Measurements from ENCODE around the gene LRRC43. TPM values are rescaled to one million over a fixed set of nuclear protein-coding genes. Genes with fewer than 3 reads are reported as not detected.

LRRC43 gene
- total RNA-seq, 2 experiments from 2014 or later, result not detected

DNA sequence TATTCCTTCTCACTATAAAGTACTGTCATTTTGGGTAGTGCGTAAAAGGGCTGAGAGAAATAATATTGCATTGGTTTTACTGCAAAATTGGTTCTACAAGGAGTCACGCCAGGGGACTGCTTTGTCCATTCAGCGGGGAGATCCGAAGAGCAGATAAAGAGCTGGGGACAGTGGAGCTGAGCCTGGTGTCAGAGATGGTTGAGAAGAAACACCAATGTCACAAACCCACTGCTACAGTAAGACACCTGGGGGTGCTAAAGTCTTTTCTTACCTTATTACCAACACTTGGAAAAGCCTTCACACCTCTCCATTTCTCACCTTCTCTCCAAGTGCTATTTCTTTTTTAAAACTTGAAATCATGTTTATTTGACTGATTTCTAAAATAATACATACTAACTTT is 23.0 kb upstream of the LRRC43 start:
- intact Hi-C loops (cut with micrococcal nuclease; ENCODE audit: unreplicated experiment), result no loop called here
- no TSS peak for BruUV-seq (replicated peaks)
- Histone ChIP-seq H2AFZ (ENCODE audit: low read length) (no peak overlapping the region), H4K20me1 (ENCODE audit: insufficient read depth, low read length) (no peaks in the 10 kb centered on the region), H3K4me1 (ENCODE audit: insufficient read depth, low read length, poor library complexity, severe bottlenecking) (no peaks in the 10 kb centered on the region), H3K27ac (ENCODE audit: low read depth, low read length, poor library complexity, severe bottlenecking) (no peak overlapping the region), H3K4me2 (ENCODE audit: low read length) (no peak overlapping the region), H3K9me2 (ENCODE audit: insufficient read depth, low read length) (no peaks in the 10 kb centered on the region), H3K79me2 (ENCODE audit: insufficient read depth, low read depth, low read length) (no peaks in the 10 kb centered on the region), H3K36me3 (ENCODE audit: insufficient read depth, low read length) (no peaks in the 10 kb centered on the region), H3K9me3 (ENCODE audit: low read length) (no peaks in the 10 kb centered on the region), H3K4me3 (ENCODE audit: low read depth, low read length, poor library complexity, severe bottlenecking) (no peak overlapping the region)
- DNase-seq (ENCODE audit: low spot score), result peak; percentile 23
- TF ChIP-seq EZH2phosphoT487 (IDR thresholded peaks at IDR 0.05; ENCODE audit: borderline replicate concordance, low read depth, low read length), result no peak
- TF ChIP-seq, protein P1, sequence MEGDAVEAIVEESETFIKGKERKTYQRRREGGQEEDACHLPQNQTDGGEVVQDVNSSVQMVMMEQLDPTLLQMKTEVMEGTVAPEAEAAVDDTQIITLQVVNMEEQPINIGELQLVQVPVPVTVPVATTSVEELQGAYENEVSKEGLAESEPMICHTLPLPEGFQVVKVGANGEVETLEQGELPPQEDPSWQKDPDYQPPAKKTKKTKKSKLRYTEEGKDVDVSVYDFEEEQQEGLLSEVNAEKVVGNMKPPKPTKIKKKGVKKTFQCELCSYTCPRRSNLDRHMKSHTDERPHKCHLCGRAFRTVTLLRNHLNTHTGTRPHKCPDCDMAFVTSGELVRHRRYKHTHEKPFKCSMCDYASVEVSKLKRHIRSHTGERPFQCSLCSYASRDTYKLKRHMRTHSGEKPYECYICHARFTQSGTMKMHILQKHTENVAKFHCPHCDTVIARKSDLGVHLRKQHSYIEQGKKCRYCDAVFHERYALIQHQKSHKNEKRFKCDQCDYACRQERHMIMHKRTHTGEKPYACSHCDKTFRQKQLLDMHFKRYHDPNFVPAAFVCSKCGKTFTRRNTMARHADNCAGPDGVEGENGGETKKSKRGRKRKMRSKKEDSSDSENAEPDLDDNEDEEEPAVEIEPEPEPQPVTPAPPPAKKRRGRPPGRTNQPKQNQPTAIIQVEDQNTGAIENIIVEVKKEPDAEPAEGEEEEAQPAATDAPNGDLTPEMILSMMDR (conservative IDR thresholded peaks at IDR 0.05; ENCODE audit: low read length), result peak; percentile 63
- ChIA-PET CTCF (ENCODE audit: unreplicated experiment) (no interaction called here), POLR2A (no interaction called here)

DNA sequence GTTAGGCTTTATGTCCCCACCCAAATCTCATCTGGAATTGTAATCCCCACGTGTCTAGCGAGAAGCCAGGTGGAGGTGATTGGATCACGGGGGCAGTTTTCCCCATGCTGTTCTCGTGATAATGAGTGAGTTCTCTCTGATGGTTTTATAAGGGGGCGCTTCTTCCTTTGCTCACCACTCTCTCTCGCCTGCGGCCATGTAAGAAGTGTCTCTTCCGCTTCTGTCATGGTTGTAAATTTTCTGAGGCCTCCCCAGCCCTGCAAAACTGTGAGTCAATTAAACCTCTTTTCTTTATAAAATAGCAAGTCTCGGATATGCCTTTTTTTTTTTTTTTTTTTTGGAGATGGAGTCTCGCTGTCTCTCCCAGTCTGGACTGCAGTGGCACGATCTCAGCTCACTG is 22.2 kb upstream of the LRRC43 start:
- intact Hi-C loops (cut with micrococcal nuclease; ENCODE audit: unreplicated experiment), result no loop called here
- Histone ChIP-seq H4K20me1 (ENCODE audit: insufficient read depth, low read length) (no peaks in the 10 kb centered on the region), H3K9me2 (ENCODE audit: insufficient read depth, low read length) (no peaks in the 10 kb centered on the region), H2AFZ (ENCODE audit: low read length) (no peak overlapping the region), H3K4me2 (ENCODE audit: low read length) (no peak overlapping the region), H3K79me2 (ENCODE audit: insufficient read depth, low read depth, low read length) (no peaks in the 10 kb centered on the region), H3K4me3 (ENCODE audit: low read depth, low read length, poor library complexity, severe bottlenecking) (no peak overlapping the region), H3K36me3 (ENCODE audit: insufficient read depth, low read length) (no peaks in the 10 kb centered on the region), H3K9me3 (ENCODE audit: low read length) (no peaks in the 10 kb centered on the region), H3K27ac (ENCODE audit: low read depth, low read length, poor library complexity, severe bottlenecking) (no peak overlapping the region), H3K4me1 (ENCODE audit: insufficient read depth, low read length, poor library complexity, severe bottlenecking) (no peaks in the 10 kb centered on the region)
- ChIA-PET POLR2A (no interaction called here), CTCF (ENCODE audit: unreplicated experiment) (no interaction called here)
- TF ChIP-seq, protein P1 (conservative IDR thresholded peaks at IDR 0.05; ENCODE audit: low read length), result no peak
- TF ChIP-seq EZH2phosphoT487 (IDR thresholded peaks at IDR 0.05; ENCODE audit: borderline replicate concordance, low read depth, low read length), result no peak
- DNase-seq (ENCODE audit: low spot score), result no peak
- BruUV-seq (replicated peaks), result no TSS peak

DNA sequence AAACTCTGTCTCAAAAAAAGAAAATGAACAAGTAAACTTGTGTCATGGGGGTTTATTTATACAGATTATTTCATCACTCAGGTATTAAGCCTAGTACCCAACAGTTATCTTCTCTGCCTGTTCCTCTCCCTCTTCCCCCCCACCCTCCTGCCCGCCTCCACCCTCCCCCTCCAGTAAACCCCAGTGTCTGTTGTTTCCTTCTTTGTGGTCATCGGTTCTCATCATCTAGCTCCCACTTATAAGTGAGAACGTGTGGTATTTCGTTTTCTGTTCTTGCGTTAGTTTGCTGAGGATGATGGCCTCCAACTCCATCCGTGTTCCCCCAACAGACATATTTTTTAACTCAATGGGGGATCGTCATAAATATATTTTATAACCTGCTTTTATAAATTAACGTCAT is 21.2 kb upstream of the LRRC43 start:
- Histone ChIP-seq H2AFZ (ENCODE audit: low read length) (no peak overlapping the region), H3K9me3 (ENCODE audit: low read length) (no peaks in the 10 kb centered on the region), H3K36me3 (ENCODE audit: insufficient read depth, low read length) (no peaks in the 10 kb centered on the region), H4K20me1 (ENCODE audit: insufficient read depth, low read length) (no peaks in the 10 kb centered on the region), H3K27ac (ENCODE audit: low read depth, low read length, poor library complexity, severe bottlenecking) (no peak overlapping the region), H3K4me1 (ENCODE audit: insufficient read depth, low read length, poor library complexity, severe bottlenecking) (no peaks in the 10 kb centered on the region), H3K79me2 (ENCODE audit: insufficient read depth, low read depth, low read length) (no peaks in the 10 kb centered on the region), H3K9me2 (ENCODE audit: insufficient read depth, low read length) (no peaks in the 10 kb centered on the region), H3K4me3 (ENCODE audit: low read depth, low read length, poor library complexity, severe bottlenecking) (no peak overlapping the region), H3K4me2 (ENCODE audit: low read length) (no peak overlapping the region)
- intact Hi-C loops (cut with micrococcal nuclease; ENCODE audit: unreplicated experiment), result no loop called here
- DNase-seq (ENCODE audit: low spot score), result no peak
- POLR2A ChIA-PET, result no interaction called here
- BruUV-seq (replicated peaks), result no TSS peak
- TF ChIP-seq EZH2phosphoT487 (IDR thresholded peaks at IDR 0.05; ENCODE audit: borderline replicate concordance, low read depth, low read length), result no peak
- TF ChIP-seq, protein P1 (conservative IDR thresholded peaks at IDR 0.05; ENCODE audit: low read length), result no peak
- CTCF ChIA-PET (ENCODE audit: unreplicated experiment), result no interaction called here

Data from OCI-LY7 (cell line).